ENCODE data around the gene GRIP2.
A peak's percentile ranks its signal among the peaks of the same experiment; 100 is the strongest.

Gene GRIP2

DNA sequence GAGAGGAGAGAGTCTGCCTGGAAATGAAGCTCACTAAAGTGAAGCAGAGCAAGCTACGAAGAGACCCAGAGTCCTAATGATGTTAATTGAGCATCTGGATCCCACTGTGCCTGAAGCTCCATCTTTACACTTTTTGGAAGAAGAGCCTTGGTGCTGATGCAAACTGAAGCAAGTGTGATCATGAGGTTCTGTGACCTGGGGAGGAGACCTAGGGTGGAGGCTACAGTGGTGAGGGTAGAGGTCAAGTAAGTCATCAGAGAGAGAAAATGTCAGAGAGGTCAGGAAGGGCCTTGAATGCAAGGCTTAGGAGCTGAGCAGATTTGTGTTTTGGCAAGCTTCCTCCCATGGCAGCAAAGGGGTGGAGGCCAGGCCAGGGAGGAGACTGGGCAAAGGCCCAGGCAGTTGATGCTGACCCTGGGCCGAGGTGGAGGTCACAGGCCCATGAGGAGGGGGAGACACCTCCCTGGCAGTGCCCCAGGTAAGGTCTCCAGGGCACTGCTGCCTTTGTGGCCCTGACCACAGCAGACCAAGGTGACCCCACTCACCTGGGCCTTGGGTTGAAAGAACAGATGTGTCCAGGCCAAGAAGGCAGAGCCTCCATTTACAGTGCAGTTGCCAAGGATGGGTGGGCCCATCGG is 1.6 kb downstream of the GRIP2 start:
- no peak for DNase-seq (ENCODE audit: low spot score)

GRCh38 chr3:14537590-14538450 is 2.3 kb downstream of the GRIP2 start:
- no peak for DNase-seq (ENCODE audit: low spot score)

- DNase-seq (ENCODE audit: low spot score), result no peak
These were observed 3.1 kb downstream of the GRIP2 start for GRCh38 chr3:14536837-14537589.

GRCh38 chr3:14536055-14536815 is 3.9 kb downstream of the GRIP2 start:
- DNase-seq (ENCODE audit: low spot score), result no peak

- no peak for DNase-seq (ENCODE audit: low spot score)
These were observed 4.5 kb downstream of the GRIP2 start for GRCh38 chr3:14535616-14536015.

- DNase-seq (ENCODE audit: low spot score), result no peak
These were observed 5.5 kb downstream of the GRIP2 start for GRCh38 chr3:14534516-14535191.

GRCh38 chr3:14533457-14533958 is 6.6 kb downstream of the GRIP2 start:
- DNase-seq (ENCODE audit: low spot score), result peak; percentile 64

- DNase-seq (ENCODE audit: low spot score), result peak; percentile 84
These were observed 7.3 kb downstream of the GRIP2 start for GRCh38 chr3:14532691-14533456.

- no peak for DNase-seq (ENCODE audit: low spot score)
These were observed 8.2 kb downstream of the GRIP2 start for GRCh38 chr3:14531856-14532395.

DNA sequence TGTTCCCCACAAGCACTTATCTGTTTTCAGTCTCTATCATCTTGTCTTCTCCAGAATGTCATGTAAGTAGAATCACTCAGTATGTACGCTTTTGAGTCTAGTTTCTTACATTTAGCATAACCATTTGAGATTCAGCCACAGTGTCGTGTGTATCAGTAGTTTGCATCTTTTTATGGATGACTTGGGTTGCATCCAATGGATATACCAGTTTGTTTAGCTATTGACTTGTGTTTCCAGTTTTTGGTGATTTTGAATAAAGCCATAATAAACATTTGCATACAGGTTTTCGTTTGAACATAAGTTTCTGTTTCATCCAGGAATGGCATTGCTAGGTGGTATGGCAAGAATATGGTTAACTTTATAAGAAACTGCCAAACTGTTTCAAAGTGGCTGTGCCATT is 12.1 kb downstream of the GRIP2 start:
- no peak for DNase-seq (ENCODE audit: low spot score)

GRCh38 chr3:14525685-14526631 is 14.2 kb downstream of the GRIP2 start:
- DNase-seq (ENCODE audit: low spot score), result no peak

DNA sequence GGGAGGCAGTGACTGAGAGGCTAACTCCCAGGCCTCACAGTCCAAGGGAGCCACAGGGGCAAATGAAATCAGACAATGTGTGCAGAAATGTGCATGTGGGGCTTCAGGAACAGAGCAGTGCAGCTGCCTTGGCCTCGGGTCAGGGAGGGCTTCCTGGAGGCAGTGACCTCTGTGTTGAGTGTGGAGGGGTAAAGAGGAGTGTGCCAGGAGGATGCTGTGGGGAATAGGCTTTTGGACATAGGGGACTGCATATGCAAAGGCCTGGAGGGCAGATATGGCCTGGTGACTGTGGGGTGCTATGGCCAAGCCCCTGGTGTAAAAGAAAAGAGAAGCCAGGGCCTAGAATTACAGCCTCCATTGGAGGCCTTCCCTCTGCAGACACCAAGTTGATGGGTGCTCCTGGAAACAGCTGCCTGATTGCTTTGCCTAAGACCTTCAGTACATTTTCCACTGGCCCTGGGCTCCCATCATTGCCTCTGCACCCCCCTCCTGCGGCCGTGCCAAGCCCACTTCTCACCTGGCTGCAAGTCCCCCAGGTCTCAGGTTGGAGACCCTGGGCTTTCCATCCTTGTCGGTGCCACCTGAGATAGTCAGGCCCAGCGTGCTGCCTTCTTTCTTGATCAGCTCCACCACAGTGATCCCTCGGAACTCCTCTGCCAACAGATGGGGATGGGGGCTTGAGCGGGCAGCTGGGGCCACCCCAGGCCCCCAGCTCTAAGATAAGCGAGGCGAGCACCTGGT is 15.1 kb downstream of the GRIP2 start:
- DNase-seq (ENCODE audit: low spot score), result no peak

DNA sequence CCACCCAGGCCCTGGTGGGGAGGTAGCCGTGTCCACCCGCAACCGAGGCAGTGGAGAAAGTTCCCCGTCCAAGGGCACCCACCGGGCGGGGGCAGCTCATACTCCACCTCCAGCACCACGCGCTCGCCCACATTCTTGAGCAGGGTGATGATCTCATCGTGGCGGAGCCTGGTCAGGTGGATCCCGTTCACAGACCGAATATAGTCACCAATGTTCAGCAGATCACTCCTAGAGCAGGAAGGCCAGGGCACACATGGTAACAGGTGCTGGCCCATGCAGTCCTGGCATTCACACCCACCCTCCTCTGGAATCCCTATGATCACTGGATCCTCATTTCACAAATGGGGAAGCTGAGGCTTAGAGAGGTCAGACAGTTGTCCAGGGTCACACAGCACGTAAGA is 15.8 kb downstream of the GRIP2 start:
- no peak for DNase-seq (ENCODE audit: low spot score)

DNA sequence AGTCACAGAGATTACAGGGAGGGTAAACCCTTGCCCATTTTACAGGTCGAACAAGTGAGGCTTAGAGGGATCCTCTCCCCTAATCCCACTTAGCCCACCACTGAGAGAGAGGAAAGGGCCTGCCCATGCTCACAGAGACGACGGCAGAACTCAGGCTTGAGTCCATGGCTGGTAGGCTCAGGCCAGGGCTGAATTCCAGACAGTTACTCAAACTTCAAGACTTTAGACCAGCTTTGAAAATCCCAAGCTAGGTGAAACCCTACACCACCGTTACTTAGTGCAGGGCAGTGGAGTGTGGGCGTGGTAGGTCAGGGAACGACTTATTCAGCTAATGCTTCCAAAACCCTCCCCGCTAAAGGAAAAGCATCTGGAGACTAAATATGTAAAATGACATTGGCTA is 16.4 kb downstream of the GRIP2 start:
- DNase-seq (ENCODE audit: low spot score), result no peak

- DNase-seq (ENCODE audit: low spot score), result no peak
These were observed 17.4 kb downstream of the GRIP2 start for GRCh38 chr3:14522768-14523167.

- DNase-seq (ENCODE audit: low spot score), result no peak
These were observed 17.9 kb downstream of the GRIP2 start for GRCh38 chr3:14522129-14522691.

- DNase-seq (ENCODE audit: low spot score), result no peak
These were observed 18.5 kb downstream of the GRIP2 start for GRCh38 chr3:14521611-14522010.

- DNase-seq (ENCODE audit: low spot score), result no peak
These were observed 19.2 kb downstream of the GRIP2 start for GRCh38 chr3:14520967-14521366.
